Osteoblast (primary cell): Measurements from ENCODE around the gene NCOA1. TPM values are rescaled to one million over a fixed set of nuclear protein-coding genes. Genes with fewer than 3 reads are reported as not detected.

Source experiments
- DNase-seq: peaks from one replicate; pipeline ENCODE4 v3.0.0; 2011; ENCODE audit warnings: low spot score, mixed read lengths; ENCODE audit not compliant: insufficient read length; ENCODE audit errors: missing footprints
- H2AFZ ChIP-seq: 2 replicates; pipeline ENCODE4 v1.6.0; 2011; ENCODE audit warnings: mild to moderate bottlenecking, low read length
- H3K27ac ChIP-seq: 2 replicates; pipeline ENCODE4 v1.5.1; 2011; ENCODE audit warnings: mild to moderate bottlenecking, low read depth, low read length, moderate library complexity
- H3K27me3 ChIP-seq: 2 replicates; pipeline ENCODE4 v1.6.0; 2012; ENCODE audit warnings: mild to moderate bottlenecking, control low read depth, inconsistent platforms, low read length, moderate library complexity; ENCODE audit not compliant: insufficient read depth
- H3K36me3 ChIP-seq: 2 replicates; pipeline ENCODE4 v1.5.1; 2011; ENCODE audit warnings: mild to moderate bottlenecking, low read length, control low read depth, moderate library complexity; ENCODE audit not compliant: insufficient read depth
- H3K4me1 ChIP-seq: 2 replicates; pipeline ENCODE4 v1.5.1; 2011; ENCODE audit warnings: mild to moderate bottlenecking, low read length, control low read depth, moderate library complexity; ENCODE audit not compliant: insufficient read depth
- H3K4me2 ChIP-seq: 2 replicates; pipeline ENCODE4 v1.6.0; 2011; ENCODE audit warnings: mild to moderate bottlenecking, low read length; ENCODE audit not compliant: insufficient read depth
- H3K4me3 ChIP-seq: fragments of 200-600 bp; sonication (generic); 3 replicates; pipeline ENCODE4 v1.5.1; 2012; ENCODE audit warnings: mild to moderate bottlenecking, low read length, inconsistent platforms; ENCODE audit not compliant: insufficient read depth
- H3K79me2 ChIP-seq: 2 replicates; pipeline ENCODE4 v1.6.0; 2012; ENCODE audit warnings: mild to moderate bottlenecking, low read length, control low read depth, inconsistent platforms; ENCODE audit not compliant: insufficient read depth
- H3K9me3 ChIP-seq: 2 replicates; pipeline ENCODE4 v1.5.1; 2011; ENCODE audit warnings: low read depth, low read length, control low read depth
- H4K20me1 ChIP-seq: 2 replicates; pipeline ENCODE4 v1.6.0; 2012; ENCODE audit warnings: mild to moderate bottlenecking, low read length, control low read depth; ENCODE audit not compliant: insufficient read depth
- CTCF ChIP-seq: IDR thresholded peaks from 2 replicates; pipeline ENCODE4 v1.5.1; 2011; ENCODE audit warnings: mild to moderate bottlenecking, low read depth, low read length, moderate library complexity; ENCODE audit errors: extremely low read depth
- total RNA-seq: library from RNA; depleted of rRNA; stranded (reverse); fragments of >200 nt; gene quantifications from 2 replicates; pipeline ENCODE4 v1.2.3, GENCODE V29; 2012

The NCOA1 gene
- total RNA-seq, 1 donor: 23.2 TPM

- no peaks in the 10 kb centered on the region for H4K20me1 ChIP-seq
- H3K79me2 ChIP-seq: peaks cover 4% of the 10 kb centered on the region
- H3K4me3 ChIP-seq: no peak overlapping the region
- H3K27me3 ChIP-seq: no peaks in the 10 kb centered on the region
- H3K9me3 ChIP-seq: no peaks in the 10 kb centered on the region
- no peaks in the 10 kb centered on the region for H3K36me3 ChIP-seq
- no peak for DNase-seq
- no peak overlapping the region for H2AFZ ChIP-seq
- no peak overlapping the region for H3K27ac ChIP-seq
- no peak overlapping the region for H3K4me2 ChIP-seq
- no peak for TF ChIP-seq CTCF
- H3K4me1 ChIP-seq: no peaks in the 10 kb centered on the region
These were observed 60.0 kb downstream of the NCOA1 start for GRCh38 chr2:24551016-24551415.

GRCh38 chr2:24552836-24553235 is 61.8 kb downstream of the NCOA1 start:
- Histone ChIP-seq H3K36me3 (no peaks in the 10 kb centered on the region), H3K27ac (no peak overlapping the region), H2AFZ (no peak overlapping the region), H3K27me3 (no peaks in the 10 kb centered on the region), H3K4me1 (no peaks in the 10 kb centered on the region), H3K4me2 (no peak overlapping the region), H4K20me1 (no peaks in the 10 kb centered on the region), H3K79me2 (peaks cover 4% of the 10 kb centered on the region), H3K4me3 (no peak overlapping the region), H3K9me3 (no peaks in the 10 kb centered on the region)
- DNase-seq: peak; percentile 29
- TF ChIP-seq CTCF: no peak

GRCh38 chr2:24558781-24559472 is 67.9 kb downstream of the NCOA1 start:
- no peaks in the 10 kb centered on the region for H3K9me3 ChIP-seq
- no peak overlapping the region for H3K4me3 ChIP-seq
- peaks cover 6% of the 10 kb centered on the region for H4K20me1 ChIP-seq
- no peak overlapping the region for H3K4me2 ChIP-seq
- H3K27me3 ChIP-seq: no peaks in the 10 kb centered on the region
- H3K4me1 ChIP-seq: peaks cover 3% of the 10 kb centered on the region
- no peak for TF ChIP-seq CTCF
- H3K36me3 ChIP-seq: no peaks in the 10 kb centered on the region
- no peak overlapping the region for H3K27ac ChIP-seq
- H3K79me2 ChIP-seq: peaks cover 11% of the 10 kb centered on the region
- no peak overlapping the region for H2AFZ ChIP-seq
- no peak for DNase-seq

- H3K4me1 ChIP-seq: peaks cover 3% of the 10 kb centered on the region
- peaks cover 6% of the 10 kb centered on the region for H4K20me1 ChIP-seq
- H3K4me3 ChIP-seq: no peak overlapping the region
- H3K79me2 ChIP-seq: peaks cover 9% of the 10 kb centered on the region
- no peaks in the 10 kb centered on the region for H3K27me3 ChIP-seq
- TF ChIP-seq CTCF: no peak
- no peaks in the 10 kb centered on the region for H3K36me3 ChIP-seq
- H2AFZ ChIP-seq: no peak overlapping the region
- peak; percentile 17 for DNase-seq
- no peaks in the 10 kb centered on the region for H3K9me3 ChIP-seq
- no peak overlapping the region for H3K27ac ChIP-seq
- no peak overlapping the region for H3K4me2 ChIP-seq
These were observed 68.5 kb downstream of the NCOA1 start for GRCh38 chr2:24559473-24560113.
